SK-N-MC (cell line): ENCODE data around the gene DGKD.

Experiments
- FOXP2 ChIP-seq: optimal IDR thresholded peaks from 2 replicates; pipeline ENCODE3; 2011; ENCODE audit warnings: mild to moderate bottlenecking, moderate library complexity; ENCODE audit not compliant: insufficient read depth; ENCODE audit errors: extremely low read length, control extremely low read depth
- POLR2AphosphoS5 ChIP-seq: IDR thresholded peaks from 2 replicates; pipeline ENCODE4 v1.6.1; 2012; ENCODE audit warnings: mild to moderate bottlenecking, low read depth, low read length, borderline replicate concordance

DNA sequence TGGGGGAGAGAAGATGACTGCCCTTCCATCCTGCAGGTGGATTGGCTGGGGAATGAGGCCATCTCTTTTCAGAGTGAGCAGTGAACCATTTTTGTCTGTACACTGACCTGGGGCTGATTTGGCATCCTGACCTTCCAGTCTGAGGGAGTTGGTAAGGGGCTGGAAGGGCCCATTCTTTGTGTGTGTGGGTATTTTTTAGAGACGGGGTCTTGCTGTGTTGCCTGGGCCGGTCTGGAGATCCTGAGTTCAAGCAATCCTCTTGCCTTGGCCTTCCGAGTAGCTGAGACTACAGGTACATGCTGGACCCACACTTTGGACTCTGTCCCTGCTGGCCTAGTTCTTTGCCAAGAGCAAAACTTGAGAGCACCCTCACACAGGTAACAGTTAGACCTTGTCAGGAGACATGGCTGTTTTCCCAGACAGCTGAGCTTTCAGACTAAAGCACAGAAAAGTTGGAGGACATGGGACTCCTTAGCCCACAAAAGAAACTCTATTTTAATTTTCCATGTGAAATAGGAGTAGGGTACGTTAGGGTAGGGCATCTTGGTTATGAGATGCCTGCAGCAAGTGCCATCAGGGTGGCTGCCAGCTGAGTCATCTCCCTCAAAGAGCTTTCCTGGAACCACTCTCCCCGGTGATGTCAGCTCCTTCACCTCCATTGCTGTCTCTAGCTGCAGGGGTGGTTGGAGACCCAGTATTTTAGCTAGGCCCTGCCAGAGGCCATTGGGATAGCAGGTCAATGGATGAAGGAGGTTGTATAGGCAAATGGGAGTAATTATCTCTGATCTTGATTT lies 60.7 kb downstream of the DGKD start:
- no peak for TF ChIP-seq FOXP2
- no peak for TF ChIP-seq POLR2AphosphoS5
